K562 (cell line): Measurements from ENCODE around the gene HAUS5. TPM values are rescaled to one million over a fixed set of nuclear protein-coding genes. Genes with fewer than 3 reads are reported as not detected.

Experiments used
- ARHGAP35 ChIP-seq: fragments of 450-650 bp; IDR thresholded peaks from 2 replicates; pipeline ENCODE4 v1.6.1; 2018; ENCODE audit not compliant: partially characterized antibody
- DIDO1 ChIP-seq: fragments of 450-650 bp; IDR thresholded peaks from 2 replicates; pipeline ENCODE4 v1.6.1; 2016; ENCODE audit warnings: low read depth, missing biosample characterization, missing genetic modification characterization
- GTF3C2 ChIP-seq: IDR thresholded peaks from 3 replicates; pipeline ENCODE4 v1.6.1; 2011; ENCODE audit warnings: borderline replicate concordance, mild to moderate bottlenecking, moderate library complexity; ENCODE audit not compliant: insufficient read length; ENCODE audit errors: extremely low read depth
- HDAC8 ChIP-seq: fragments of 450-650 bp; IDR thresholded peaks from 2 replicates; pipeline ENCODE4 v1.6.1; 2016; ENCODE audit warnings: mild to moderate bottlenecking, missing genetic modification characterization, moderate library complexity, missing compliant biosample characterization
- ID3 ChIP-seq, 2 experiments: fragments of 250-450 bp in 1 of 2; fragments of 450-650 bp in 1 of 2; sonication (Bioruptor Pico) in 1 of 2; IDR thresholded peaks; 2 replicates each; pipeline versions ENCODE4 v1.6.1 to v1.8.0; 2016 to 2021; ENCODE audit warnings: mild to moderate bottlenecking in 2 of 2, moderate library complexity in 2 of 2, missing compliant biosample characterization in 1 of 2, missing genetic modification characterization in 1 of 2
- MAFG ChIP-seq: fragments of 450-650 bp; conservative IDR thresholded peaks from 2 replicates; pipeline ENCODE4 v1.6.1; 2016; ENCODE audit warnings: missing genetic modification characterization, missing compliant biosample characterization
- PBX2 ChIP-seq, 2 experiments: IDR thresholded peaks in 1 of 2; conservative IDR thresholded peaks in 1 of 2; 2 replicates each; pipeline ENCODE4 v1.6.1; 2016; ENCODE audit warnings: low read depth in 2 of 2, mild to moderate bottlenecking in 1 of 2, missing compliant biosample characterization in 1 of 2, missing genetic modification characterization in 1 of 2, moderate library complexity in 1 of 2
- PHB ChIP-seq: fragments of 250-450 bp; sonication (Bioruptor Pico); IDR thresholded peaks from 2 replicates; pipeline ENCODE4 v1.5.0; 2021
- PRDM10 ChIP-seq: fragments of 450-650 bp; IDR thresholded peaks from 2 replicates; pipeline ENCODE4 v1.6.1; 2018; ENCODE audit not compliant: partially characterized antibody
- SFPQ ChIP-seq: fragments of 200-400 bp; formaldehyde crosslinking; IDR thresholded peaks from 2 replicates; pipeline ENCODE4 v1.6.1; 2017; ENCODE audit warnings: mild to moderate bottlenecking, low read depth, low read length, moderate library complexity
- TCF7L2 ChIP-seq: fragments of 150-350 bp; IDR thresholded peaks from 2 replicates; pipeline ENCODE4 v1.6.1; 2016; ENCODE audit warnings: low read depth, mild to moderate bottlenecking, low read length, moderate library complexity
- ZBTB1 ChIP-seq: sonication (generic); formaldehyde crosslinking; IDR thresholded peaks from 2 replicates; pipeline ENCODE4 v1.8.1; 2023; ENCODE audit warnings: missing genetic modification reagents, low read depth, mild to moderate bottlenecking, borderline replicate concordance
- ZNF217 ChIP-seq: sonication (generic); formaldehyde crosslinking; IDR thresholded peaks from 2 replicates; pipeline ENCODE4 v1.8.0; 2022; ENCODE audit warnings: mild to moderate bottlenecking, missing genetic modification reagents
- ZNF23 ChIP-seq: fragments of 250-450 bp; sonication (Bioruptor Pico); IDR thresholded peaks from 2 replicates; pipeline ENCODE4 v1.4.0; 2020; ENCODE audit warnings: mild to moderate bottlenecking
- polyA plus RNA-seq, 8 experiments: library from polyadenylated mRNA; depleted of rRNA in 4 of 8; stranded (reverse) in 5 of 8; unstranded in 3 of 8; fragments of >200 nt; fragmentation: Nextera tagmentation in 2 of 8; fragmentation: Illumina TruSeq in 1 of 8; extraction: Ambion mirVana in 2 of 8; extraction: Trizol in 1 of 8; gene quantifications; 2 replicates each; pipeline versions ENCODE4 v1.2.1 to v1.2.3, GENCODE V29; 2011 to 2014; ENCODE audit warnings: inconsistent platforms in 1 of 8, missing spikeins in 1 of 8
- total RNA-seq, 7 experiments: library from RNA; depleted of rRNA in 6 of 7; stranded (reverse); fragments of >200 nt in 6 of 7; fragmentation: Illumina TruSeq in 2 of 7; extraction: Trizol in 2 of 7; gene quantifications; 2 replicates each; pipeline versions ENCODE4 v1.2.1 to v1.2.3, GENCODE V29; 2011 to 2021; ENCODE audit warnings: low replicate concordance in 1 of 7

Gene HAUS5
- total and polyA plus RNA-seq, 9 of the 15 experiments (the other 6 are each of a cell fraction or from before 2014, with no cell fraction given), result 3.5 to 41.3 (median 14.2) TPM

- TF ChIP-seq PBX2 (CRISPR knock-in tag; IDR thresholded peaks at IDR 0.05; ENCODE audit: low read depth) (no peak), PBX2 (tag; conservative IDR thresholded peaks at IDR 0.05; ENCODE audit: low read depth) (no peak), ID3 (CRISPR knock-in tag; IDR thresholded peaks at IDR 0.05) (no peak), ID3 (tag; IDR thresholded peaks at IDR 0.05) (no peak), SFPQ (no peak), GTF3C2 (no peak), PRDM10 (no peak), MAFG (tag) (no peak), DIDO1 (no peak), TCF7L2 (no peak), ARHGAP35 (no peak), ZBTB1 (CRISPR knock-in tag) (no peak), HDAC8 (tag) (no peak), PHB (CRISPR knock-in tag) (no peak), ZNF217 (CRISPR knock-in tag) (no peak), ZNF23 (CRISPR knock-in tag) (no peak)
These were observed 16.7 kb downstream of the HAUS5 start (continued) for GRCh38 chr19:35629332-35629633.
